Liver (tissue), 3 donors: ENCODE measurements around the gene DIAPH3.

Experiments
- CTCF ChIP-seq: fragments of 150-350 bp; IDR thresholded peaks from 2 replicates; pipeline ENCODE4 v1.5.1; 2017; ENCODE audit warnings: improper control_type of control experiment, low read depth, low read length; ENCODE audit not compliant: missing input control
- GABPA ChIP-seq, 2 donors: IDR thresholded peaks in 1 of 2; conservative IDR thresholded peaks in 1 of 2; 2 replicates each; pipeline ENCODE4 v1.6.1; 2016; ENCODE audit warnings: antibody characterized with exemption in 2 of 2, mild to moderate bottlenecking in 1 of 2, moderate library complexity in 1 of 2
- YY1 ChIP-seq: IDR thresholded peaks from 2 replicates; pipeline ENCODE4 v1.6.1; 2016; ENCODE audit warnings: antibody characterized with exemption, mild to moderate bottlenecking
- TF ChIP-seq, protein P1 (sequence below): IDR thresholded peaks from 2 replicates; pipeline ENCODE4 v1.6.1; 2016; ENCODE audit warnings: antibody characterized with exemption, mild to moderate bottlenecking
- donor health status: healthy.
- donor health status: healthy.

- no peak for TF ChIP-seq CTCF
- TF ChIP-seq GABPA (IDR thresholded peaks at IDR 0.05 in 1 of 2, conservative IDR thresholded peaks at IDR 0.05 in 1 of 2), result no peak
- TF ChIP-seq, protein P1, sequence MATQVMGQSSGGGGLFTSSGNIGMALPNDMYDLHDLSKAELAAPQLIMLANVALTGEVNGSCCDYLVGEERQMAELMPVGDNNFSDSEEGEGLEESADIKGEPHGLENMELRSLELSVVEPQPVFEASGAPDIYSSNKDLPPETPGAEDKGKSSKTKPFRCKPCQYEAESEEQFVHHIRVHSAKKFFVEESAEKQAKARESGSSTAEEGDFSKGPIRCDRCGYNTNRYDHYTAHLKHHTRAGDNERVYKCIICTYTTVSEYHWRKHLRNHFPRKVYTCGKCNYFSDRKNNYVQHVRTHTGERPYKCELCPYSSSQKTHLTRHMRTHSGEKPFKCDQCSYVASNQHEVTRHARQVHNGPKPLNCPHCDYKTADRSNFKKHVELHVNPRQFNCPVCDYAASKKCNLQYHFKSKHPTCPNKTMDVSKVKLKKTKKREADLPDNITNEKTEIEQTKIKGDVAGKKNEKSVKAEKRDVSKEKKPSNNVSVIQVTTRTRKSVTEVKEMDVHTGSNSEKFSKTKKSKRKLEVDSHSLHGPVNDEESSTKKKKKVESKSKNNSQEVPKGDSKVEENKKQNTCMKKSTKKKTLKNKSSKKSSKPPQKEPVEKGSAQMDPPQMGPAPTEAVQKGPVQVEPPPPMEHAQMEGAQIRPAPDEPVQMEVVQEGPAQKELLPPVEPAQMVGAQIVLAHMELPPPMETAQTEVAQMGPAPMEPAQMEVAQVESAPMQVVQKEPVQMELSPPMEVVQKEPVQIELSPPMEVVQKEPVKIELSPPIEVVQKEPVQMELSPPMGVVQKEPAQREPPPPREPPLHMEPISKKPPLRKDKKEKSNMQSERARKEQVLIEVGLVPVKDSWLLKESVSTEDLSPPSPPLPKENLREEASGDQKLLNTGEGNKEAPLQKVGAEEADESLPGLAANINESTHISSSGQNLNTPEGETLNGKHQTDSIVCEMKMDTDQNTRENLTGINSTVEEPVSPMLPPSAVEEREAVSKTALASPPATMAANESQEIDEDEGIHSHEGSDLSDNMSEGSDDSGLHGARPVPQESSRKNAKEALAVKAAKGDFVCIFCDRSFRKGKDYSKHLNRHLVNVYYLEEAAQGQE, result no peak
- no peak for TF ChIP-seq YY1
These were observed 498.5 kb downstream of the DIAPH3 start for GRCh38 chr13:59665184-59665583.
